Neuronal stem cell (in vitro differentiated cells): Measurements from ENCODE around the gene PRKN.

ENCODE experiments used
- DNase-seq: peaks from one replicate; pipeline ENCODE4 v3.0.0-alpha.2; 2013; ENCODE audit warnings: low spot score
- H2AFZ ChIP-seq: one replicate; pipeline ENCODE4 v1.6.1; 2013; ENCODE audit warnings: mild to moderate bottlenecking, low read length, inconsistent platforms
- H2AK5ac ChIP-seq: 2 replicates; pipeline ENCODE4 v1.6.1; 2013; ENCODE audit warnings: low read depth, mild to moderate bottlenecking, inconsistent platforms, low read length, moderate library complexity, mixed read lengths
- H2BK120ac ChIP-seq: 2 replicates; pipeline ENCODE4 v1.6.1; 2013; ENCODE audit warnings: low read depth, mild to moderate bottlenecking, inconsistent platforms, low read length, moderate library complexity, mixed read lengths
- H2BK12ac ChIP-seq: one replicate; pipeline ENCODE4 v1.6.1; 2013; ENCODE audit warnings: low read length, inconsistent platforms
- H2BK15ac ChIP-seq: 2 replicates; pipeline ENCODE4 v1.6.1; 2013; ENCODE audit warnings: mild to moderate bottlenecking, low read length, inconsistent platforms, mixed read lengths
- H2BK5ac ChIP-seq: one replicate; pipeline ENCODE4 v1.6.1; 2013; ENCODE audit warnings: inconsistent platforms, mild to moderate bottlenecking, low read length, moderate library complexity
- H3K14ac ChIP-seq: one replicate; pipeline ENCODE4 v1.6.1; 2013; ENCODE audit warnings: low read length, inconsistent platforms
- H3K18ac ChIP-seq: 2 replicates; pipeline ENCODE4 v1.6.1; 2013; ENCODE audit warnings: low read length, inconsistent platforms
- H3K23ac ChIP-seq: 2 replicates; pipeline ENCODE4 v1.6.1; 2013; ENCODE audit warnings: low read depth, mild to moderate bottlenecking, mixed read lengths, low read length, inconsistent platforms; ENCODE audit not compliant: poor library complexity
- H3K27ac ChIP-seq: replicated peaks from 3 replicates; pipeline ENCODE4 v1.5.1; 2013; ENCODE audit warnings: low read length, inconsistent platforms
- H3K27me3 ChIP-seq, 3 experiments: 2 replicates each; pipeline ENCODE4 v1.6.1; 2013; ENCODE audit warnings: low read length in 3 of 3, mild to moderate bottlenecking in 2 of 3, inconsistent platforms in 1 of 3, low read depth in 1 of 3, mixed read lengths in 1 of 3, moderate library complexity in 1 of 3; ENCODE audit not compliant: control insufficient read depth in 3 of 3, insufficient read depth in 3 of 3
- H3K36me3 ChIP-seq, 2 donors: replicated peaks in 1 of 2; 2 replicates each; pipeline ENCODE4 v1.6.1; 2013; ENCODE audit warnings: low read length in 2 of 2; ENCODE audit not compliant: control insufficient read depth in 2 of 2, insufficient read depth in 2 of 2
- H3K4ac ChIP-seq: 2 replicates; pipeline ENCODE4 v1.6.1; 2013; ENCODE audit warnings: inconsistent platforms, mild to moderate bottlenecking, low read length, moderate library complexity
- H3K4me1 ChIP-seq, 2 donors: 1 replicate in 1 of 2; 2 replicates in 1 of 2; pipeline ENCODE4 v1.6.1; 2013; ENCODE audit warnings: low read length in 2 of 2, low read depth in 1 of 2; ENCODE audit not compliant: control insufficient read depth in 2 of 2, insufficient read depth in 1 of 2
- H3K4me2 ChIP-seq: one replicate; pipeline ENCODE4 v1.6.1; 2013; ENCODE audit warnings: mild to moderate bottlenecking, low read length, inconsistent platforms; ENCODE audit not compliant: insufficient read depth, poor library complexity, severe bottlenecking
- H3K4me3 ChIP-seq, 2 donors: 2 replicates each; pipeline ENCODE4 v1.5.1; 2013; ENCODE audit warnings: low read length in 2 of 2, mild to moderate bottlenecking in 2 of 2, inconsistent platforms in 1 of 2, moderate library complexity in 1 of 2
- H3K79me1 ChIP-seq: one replicate; pipeline ENCODE4 v1.6.1; 2013; ENCODE audit warnings: low read depth, mild to moderate bottlenecking, inconsistent platforms, low read length, moderate library complexity
- H3K9ac ChIP-seq: one replicate; pipeline ENCODE4 v1.6.1; 2013; ENCODE audit warnings: mild to moderate bottlenecking, low read depth, low read length, inconsistent platforms; ENCODE audit not compliant: poor library complexity
- H3K9me3 ChIP-seq, 2 donors: replicated peaks in 1 of 2; 2 replicates each; pipeline versions ENCODE3 to v1.6.1; 2013; ENCODE audit warnings: low read length in 2 of 2, mild to moderate bottlenecking in 2 of 2, inconsistent platforms in 1 of 2, low read depth in 1 of 2, mixed read lengths in 1 of 2, moderate library complexity in 1 of 2; ENCODE audit not compliant: control insufficient read depth in 2 of 2, insufficient read depth in 1 of 2
- H4K8ac ChIP-seq: one replicate; pipeline ENCODE4 v1.6.1; 2013; ENCODE audit warnings: low read depth, mild to moderate bottlenecking, inconsistent platforms, low read length, moderate library complexity
- H4K91ac ChIP-seq: one replicate; pipeline ENCODE4 v1.6.1; 2013; ENCODE audit warnings: low read length, low read depth, mild to moderate bottlenecking, inconsistent platforms; ENCODE audit not compliant: poor library complexity
- WGBS, 2 donors: extraction: QIAGEN DNeasy Blood & Tissue Kit; methylation state at CpG; one replicate each; pipeline ENCODE4 v1.1.7; 2013; ENCODE audit warnings: missing lambda C conversion rate in 2 of 2, mixed read lengths in 1 of 2; ENCODE audit not compliant: insufficient read length in 2 of 2, insufficient replicate concordance in 1 of 2; ENCODE audit errors: extremely low coverage in 2 of 2; 5-methylcytosine and 5-hydroxymethylcytosine counted together

The PRKN gene

DNA sequence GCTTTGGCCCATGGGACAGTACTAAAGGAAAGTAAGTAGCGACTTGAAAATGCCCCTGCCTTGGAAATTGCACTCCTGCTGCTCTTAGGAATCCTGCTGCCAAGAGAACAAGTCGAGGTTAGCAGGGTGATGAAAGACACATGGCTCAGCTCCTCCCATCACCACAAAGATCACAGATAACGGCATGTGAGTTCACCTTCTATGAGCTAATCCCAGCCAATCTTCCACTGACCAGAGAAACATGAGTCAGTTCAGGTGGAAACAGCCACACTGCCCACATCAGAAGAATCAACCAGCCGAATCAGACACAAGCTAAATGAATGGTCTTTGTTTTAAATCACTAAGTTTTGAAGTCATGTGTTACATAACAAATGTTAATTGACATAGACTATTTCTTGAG is 106.3 kb downstream of the PRKN start:
- Histone ChIP-seq H4K8ac (no peak overlapping the region), H2BK12ac (no peak overlapping the region), H2AK5ac (no peak overlapping the region), H2BK120ac (no peak overlapping the region), H3K9me3 (no peaks in the 10 kb centered on the region), H3K79me1 (no peaks in the 10 kb centered on the region), H3K18ac (no peak overlapping the region), H3K4me3 (no peak overlapping the region), H3K4me1 (peaks cover 2 to 6% of the 10 kb centered on the region in 2 donors), H3K27ac (no peak overlapping the region), H2AFZ (no peak overlapping the region), H3K9ac (no peak overlapping the region), H3K4me2 (no peak overlapping the region), H2BK5ac (no peak overlapping the region), H3K36me3 (no peaks in the 10 kb centered on the region), H3K4ac (no peak overlapping the region), H4K91ac (no peak overlapping the region), H3K14ac (no peak overlapping the region), H2BK15ac (no peak overlapping the region), H3K23ac (no peak overlapping the region), H3K27me3 (no peaks in the 10 kb centered on the region)
- no CpG with 5 or more reads among the region's 4 CpGs for WGBS, 2 donors
- DNase-seq: no peak

DNA sequence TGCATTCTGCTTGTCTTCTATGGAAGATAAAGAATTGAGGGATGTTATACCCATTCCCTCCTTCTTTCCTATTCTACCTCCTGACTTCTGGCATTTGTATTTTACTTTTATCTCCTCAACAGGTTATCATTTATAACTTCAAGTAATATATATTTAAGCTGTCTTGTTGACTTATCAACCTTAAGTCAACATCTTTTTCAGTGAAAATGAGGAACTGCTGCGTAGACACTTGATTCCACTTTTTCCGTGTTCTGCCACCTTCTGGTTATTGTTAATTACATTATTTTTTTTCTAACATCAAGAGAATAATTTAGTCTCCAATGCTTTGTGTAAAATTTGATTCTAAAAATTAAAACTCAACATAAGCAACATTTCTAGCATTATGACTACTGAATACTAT is 107.5 kb downstream of the PRKN start:
- no CpG with 5 or more reads among the region's 2 CpGs for WGBS, 2 donors
- Histone ChIP-seq H2BK120ac (no peak overlapping the region), H4K91ac (no peak overlapping the region), H3K23ac (no peak overlapping the region), H3K4me3 (no peak overlapping the region), H3K4me2 (no peak overlapping the region), H2AK5ac (no peak overlapping the region), H2AFZ (no peak overlapping the region), H3K4ac (no peak overlapping the region), H3K79me1 (no peaks in the 10 kb centered on the region), H4K8ac (no peak overlapping the region), H3K4me1 (peaks cover 2 to 9% of the 10 kb centered on the region in 2 donors), H2BK12ac (no peak overlapping the region), H2BK15ac (no peak overlapping the region), H3K9me3 (no peaks in the 10 kb centered on the region), H3K9ac (no peak overlapping the region), H3K36me3 (no peaks in the 10 kb centered on the region), H3K18ac (no peak overlapping the region), H3K14ac (no peak overlapping the region), H3K27me3 (no peaks in the 10 kb centered on the region), H3K27ac (no peak overlapping the region), H2BK5ac (no peak overlapping the region)
- no peak for DNase-seq

DNA sequence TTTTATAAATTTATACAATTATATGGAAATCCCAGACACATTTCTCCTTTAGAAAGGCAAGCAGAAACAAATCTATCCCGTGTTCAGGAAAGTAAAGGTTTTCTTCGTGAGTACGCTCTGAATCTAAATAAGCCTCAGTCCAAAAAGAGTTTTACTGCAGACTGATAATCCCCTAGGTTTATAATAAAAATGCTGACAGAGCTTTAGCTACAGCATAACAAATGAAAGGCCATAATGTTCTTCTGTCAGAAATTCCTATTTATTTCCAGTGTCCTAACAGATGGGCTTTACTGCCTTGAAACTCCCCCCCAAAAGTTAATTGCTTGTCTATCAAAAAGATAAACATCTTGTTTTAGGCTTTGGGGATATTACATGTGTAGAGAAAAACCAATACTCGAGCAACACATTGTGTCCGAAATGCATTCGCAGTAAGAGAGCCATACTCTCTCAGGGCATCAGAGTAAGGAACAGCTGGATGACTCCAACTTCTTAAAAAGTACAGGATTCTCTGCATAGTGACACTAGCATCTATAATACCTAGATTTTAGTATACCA is 109.0 kb downstream of the PRKN start:
- H3K27me3 ChIP-seq: no peaks in the 10 kb centered on the region
- no peak overlapping the region for H2BK12ac ChIP-seq
- no peak overlapping the region for H4K8ac ChIP-seq
- H3K23ac ChIP-seq: no peak overlapping the region
- H3K36me3 ChIP-seq: no peaks in the 10 kb centered on the region
- no peak overlapping the region for H3K18ac ChIP-seq
- no peak overlapping the region for H3K9ac ChIP-seq
- H3K4ac ChIP-seq: no peak overlapping the region
- no peaks in the 10 kb centered on the region for H3K79me1 ChIP-seq
- no peak overlapping the region for H3K4me3 ChIP-seq
- no peak overlapping the region for H3K27ac ChIP-seq
- no peak overlapping the region for H2BK15ac ChIP-seq
- no peaks in the 10 kb centered on the region for H3K9me3 ChIP-seq
- no peak overlapping the region for H2AFZ ChIP-seq
- no CpG with 5 or more reads among the region's 6 CpGs for WGBS, 2 donors
- no peak overlapping the region for H2BK5ac ChIP-seq
- DNase-seq: no peak
- H2AK5ac ChIP-seq: no peak overlapping the region
- H3K4me2 ChIP-seq: no peak overlapping the region
- no peak overlapping the region for H4K91ac ChIP-seq
- no peak overlapping the region for H3K14ac ChIP-seq
- H3K4me1 ChIP-seq: peaks cover 2 to 9% of the 10 kb centered on the region in 2 donors
- no peak overlapping the region for H2BK120ac ChIP-seq

DNA sequence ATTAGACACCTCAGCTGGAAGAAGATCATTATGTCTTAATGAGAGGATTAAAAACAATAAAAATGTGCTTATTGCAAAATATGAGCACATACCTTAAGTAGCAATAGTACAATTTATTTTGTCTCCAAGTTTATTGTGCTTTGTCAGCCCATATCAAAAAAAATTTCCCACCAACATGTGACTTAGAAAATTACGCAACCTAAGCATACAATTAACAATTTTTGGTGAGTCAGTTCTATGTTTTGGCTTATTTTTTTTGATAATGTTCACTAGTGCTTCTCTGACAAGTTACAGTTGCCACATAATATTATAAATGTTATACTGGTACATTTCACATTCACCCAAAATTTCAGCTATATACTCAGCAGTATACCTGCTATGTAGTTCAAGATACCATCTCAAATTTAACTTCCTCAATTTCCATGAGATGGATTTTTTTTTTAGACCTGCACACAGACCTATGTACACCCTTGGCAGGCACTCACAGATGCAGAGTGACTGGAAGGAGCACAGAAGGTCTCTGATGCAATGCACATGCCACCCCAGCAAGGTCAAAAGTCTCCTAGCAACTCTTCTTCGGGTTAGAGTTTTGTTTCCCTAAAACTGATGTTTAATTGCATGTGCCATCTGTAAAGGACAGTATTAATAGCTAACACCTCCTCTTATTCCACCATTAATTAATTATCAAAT is 112.4 kb downstream of the PRKN start:
- Histone ChIP-seq H3K36me3 (no peaks in the 10 kb centered on the region), H3K23ac (no peak overlapping the region), H3K4me3 (no peak overlapping the region), H3K9me3 (no peaks in the 10 kb centered on the region), H2BK12ac (no peak overlapping the region), H4K91ac (no peak overlapping the region), H2BK120ac (no peak overlapping the region), H3K27me3 (no peaks in the 10 kb centered on the region), H3K27ac (no peak overlapping the region), H3K4ac (no peak overlapping the region), H3K4me1 (peaks cover 0 to 4% of the 10 kb centered on the region in 2 donors), H3K14ac (no peak overlapping the region), H2AK5ac (no peak overlapping the region), H2BK15ac (no peak overlapping the region), H3K9ac (no peak overlapping the region), H3K79me1 (no peaks in the 10 kb centered on the region), H3K18ac (no peak overlapping the region), H3K4me2 (no peak overlapping the region), H2AFZ (no peak overlapping the region), H4K8ac (no peak overlapping the region), H2BK5ac (no peak overlapping the region)
- no peak for DNase-seq
- whole genome bisulfite sequencing, 2 donors: no CpG with 5 or more reads among the region's 2 CpGs
